HG02938 (cell line): ENCODE results near the gene CRTAC1.
"Not testable (repeated sequence)": the region's sequence is repeated elsewhere in the genome, so short reads cannot be mapped to it uniquely, and the experiment has no call there.

Experiments used
- ATAC-seq: cut with Tn5 transposase; IDR thresholded peaks from one replicate; pipeline ENCODE4 v1.9.1; 2021; ENCODE audit warnings: mild to moderate bottlenecking, moderate library complexity; ENCODE audit not compliant: unreplicated experiment

CRTAC1 gene

GRCh38 chr10:97849103-97849686, 181.2 kb downstream of the CRTAC1 start:
- no peak for ATAC-seq

DNA sequence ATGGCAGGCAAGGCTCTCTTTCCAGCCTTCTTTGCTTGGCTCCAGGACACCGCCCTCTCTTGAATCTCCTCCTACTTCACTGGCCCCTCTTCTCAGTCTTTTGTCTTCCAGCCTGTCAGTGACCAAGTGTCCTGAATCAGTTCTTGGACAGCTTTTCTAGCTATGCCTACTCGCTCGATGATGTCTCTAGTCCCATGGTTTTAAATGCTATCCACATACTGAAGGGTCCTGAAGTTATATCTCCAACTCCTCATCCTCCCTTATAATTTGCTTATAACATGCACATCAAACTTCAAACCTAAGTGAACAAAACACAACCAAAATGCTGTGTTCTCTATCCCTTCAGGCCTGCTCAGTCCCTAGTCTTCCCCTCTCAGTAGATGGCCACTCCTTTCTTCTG, 185.7 kb downstream of the CRTAC1 start:
- ATAC-seq = no peak

DNA sequence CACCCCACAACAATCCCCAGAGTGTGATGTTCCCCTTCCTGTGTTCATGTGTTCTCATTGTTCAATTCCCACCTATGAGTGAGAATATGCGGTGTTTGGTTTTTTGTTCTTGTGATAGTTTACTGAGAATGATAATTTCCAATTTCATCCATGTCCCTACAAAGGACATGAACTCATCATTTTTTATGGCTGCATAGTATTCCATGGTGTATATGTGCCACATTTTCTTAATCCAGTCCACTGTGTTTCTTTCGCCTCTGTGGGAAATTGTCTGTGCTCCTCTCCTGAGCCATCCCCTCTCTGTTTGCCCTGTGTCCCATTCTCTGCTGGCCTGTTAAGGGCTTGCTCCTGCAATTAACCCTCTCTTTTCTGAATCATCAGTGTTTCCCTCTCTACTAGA, 186.4 kb downstream of the CRTAC1 start:
- ATAC-seq = not testable (repeated sequence)

GRCh38 chr10:97843281-97843671, 187.1 kb downstream of the CRTAC1 start:
- ATAC-seq = no peak

DNA sequence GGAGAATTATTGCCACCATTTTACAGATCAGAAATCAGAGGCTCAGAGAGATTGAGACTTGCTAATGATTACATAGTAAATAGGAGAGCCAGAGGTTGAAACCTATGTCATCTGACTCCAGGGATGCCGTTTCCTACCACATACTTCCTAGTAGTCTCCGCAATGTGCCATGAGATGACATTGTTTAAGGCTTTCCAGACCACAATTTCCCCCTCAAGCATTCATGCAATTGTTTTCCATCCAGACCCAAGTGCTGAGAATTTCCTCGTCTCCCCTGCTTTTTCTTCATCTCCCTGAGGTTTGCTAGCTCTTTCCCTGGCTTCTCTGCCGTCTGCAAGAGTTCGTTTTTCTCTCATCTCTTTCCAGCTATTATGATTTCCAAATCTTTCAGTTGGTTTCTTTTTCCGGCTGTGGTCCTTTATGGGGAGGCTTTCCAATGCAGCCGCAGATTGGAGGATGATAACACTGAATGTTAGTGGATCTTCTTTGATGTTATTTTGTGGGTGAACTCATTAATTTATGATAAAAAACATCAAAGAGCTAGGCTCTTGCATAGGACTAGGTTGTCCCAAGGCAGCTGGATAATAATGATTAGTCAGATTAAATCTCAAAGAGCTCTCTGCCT, 187.7 kb downstream of the CRTAC1 start:
- no peak for ATAC-seq

DNA sequence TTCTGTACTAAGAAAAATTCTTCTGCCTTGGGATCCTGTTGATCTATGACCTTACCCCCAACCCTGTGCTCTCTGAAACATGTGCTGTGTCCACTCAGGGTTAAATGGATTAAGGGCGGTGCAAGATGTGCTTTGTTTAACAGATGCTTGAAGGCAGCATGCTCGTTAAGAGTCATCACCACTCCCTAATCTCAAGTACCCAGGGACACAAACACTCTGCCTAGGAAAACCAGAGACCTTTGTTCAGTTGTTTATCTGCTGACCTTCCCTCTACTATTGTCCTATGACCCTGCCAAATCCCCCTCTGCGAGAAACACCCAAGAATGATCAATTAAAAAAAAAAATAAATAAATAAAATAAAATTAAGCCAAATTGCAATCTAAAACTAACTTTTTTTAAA, 188.3 kb downstream of the CRTAC1 start:
- ATAC-seq = not testable (repeated sequence)

DNA sequence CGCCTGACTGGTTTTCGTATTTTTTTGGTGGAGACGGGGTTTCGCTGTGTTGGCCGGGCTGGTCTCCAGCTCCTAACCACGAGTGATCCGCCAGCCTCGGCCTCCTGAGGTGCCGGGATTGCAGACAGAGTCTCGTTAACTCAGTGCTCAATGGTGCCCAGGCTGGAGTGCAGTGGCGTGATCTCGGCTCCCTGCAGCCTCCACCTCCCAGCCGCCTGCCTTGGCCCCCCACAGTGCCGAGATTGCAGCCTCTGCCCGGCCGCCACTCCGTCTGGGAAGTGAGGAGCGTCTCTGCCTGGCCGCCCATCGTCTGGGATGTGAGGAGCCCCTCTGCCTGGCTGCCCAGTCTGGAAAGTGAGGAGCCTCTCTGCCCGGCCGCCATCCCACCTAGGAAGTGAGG, 189.3 kb downstream of the CRTAC1 start:
- not testable (repeated sequence) for ATAC-seq

GRCh38 chr10:97838091-97838490, 192.3 kb downstream of the CRTAC1 start:
- ATAC-seq = no peak

- ATAC-seq = no peak
These were observed 194.0 kb downstream of the CRTAC1 start for GRCh38 chr10:97836446-97836845.

DNA sequence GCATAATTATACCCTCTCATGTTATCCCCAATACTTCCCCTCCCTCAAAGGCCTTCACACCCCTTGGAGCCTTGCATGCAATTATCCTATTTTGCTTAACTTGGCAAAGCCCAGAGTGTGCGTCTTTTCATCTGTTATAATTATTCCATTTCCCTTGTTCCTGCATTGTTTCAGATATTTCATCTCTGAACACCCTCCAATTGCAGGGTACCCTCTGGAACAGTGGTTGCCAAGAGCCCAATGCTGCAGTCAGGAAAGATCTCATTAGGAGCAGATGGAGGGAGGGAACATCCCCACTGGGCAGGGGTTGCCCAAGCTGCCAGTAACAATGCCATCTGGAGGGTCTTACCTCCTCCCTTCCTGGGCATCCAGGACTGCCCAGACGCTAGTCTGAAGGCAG, 199.2 kb downstream of the CRTAC1 start:
- no peak for ATAC-seq

GRCh38 chr10:97830064-97830463, 200.4 kb downstream of the CRTAC1 start:
- ATAC-seq = no peak

GRCh38 chr10:97828721-97829120, 201.7 kb downstream of the CRTAC1 start:
- no peak for ATAC-seq

DNA sequence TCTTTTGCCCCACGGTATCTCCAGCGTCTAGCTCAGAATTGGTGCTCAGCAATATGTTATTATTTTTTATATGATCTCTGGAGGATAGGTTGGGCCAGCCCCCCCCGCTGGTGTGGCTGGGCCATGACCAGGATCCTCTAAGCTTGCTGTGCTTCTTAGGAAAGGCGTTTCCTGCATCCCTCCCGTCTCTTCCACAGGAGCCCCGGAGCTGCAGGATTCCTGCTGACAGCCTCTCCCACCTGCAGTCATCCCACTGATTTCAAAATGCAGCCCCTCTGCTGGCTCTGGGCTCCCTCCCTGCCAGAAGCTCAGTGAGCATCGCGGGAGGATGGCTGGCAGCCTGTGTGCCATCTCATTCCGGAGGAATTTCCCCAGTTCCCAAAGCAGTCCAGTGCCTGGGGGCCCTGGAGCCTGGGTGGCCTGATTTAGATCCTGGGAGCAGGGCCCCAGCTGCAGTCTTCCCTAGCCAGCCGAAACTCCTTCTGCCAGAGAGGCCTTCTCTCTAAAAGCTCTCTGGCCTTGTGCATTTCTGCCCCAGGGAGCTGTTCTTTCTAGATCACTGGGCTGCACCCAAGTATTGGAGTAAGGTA, 202.6 kb downstream of the CRTAC1 start:
- no peak for ATAC-seq

DNA sequence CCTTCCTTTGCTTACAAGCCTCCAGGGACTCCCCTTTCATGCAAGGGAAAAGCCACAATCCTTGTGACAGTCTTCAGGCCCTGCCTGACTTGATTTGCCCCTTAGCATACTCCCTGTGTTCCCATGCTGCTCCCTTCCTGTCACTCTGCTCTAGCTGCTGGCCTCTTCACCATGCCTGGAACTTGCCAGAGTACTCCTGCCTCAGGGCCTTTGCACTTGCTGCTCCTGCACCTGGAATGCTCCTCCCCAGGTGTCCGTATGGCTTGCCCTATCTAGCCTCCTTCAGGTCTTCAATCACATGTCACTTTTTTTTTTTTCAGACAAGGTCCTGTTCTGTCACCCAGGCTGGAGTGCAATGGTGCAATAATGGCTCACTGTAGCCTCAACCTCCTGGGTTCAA, 203.5 kb downstream of the CRTAC1 start:
- no peak for ATAC-seq

DNA sequence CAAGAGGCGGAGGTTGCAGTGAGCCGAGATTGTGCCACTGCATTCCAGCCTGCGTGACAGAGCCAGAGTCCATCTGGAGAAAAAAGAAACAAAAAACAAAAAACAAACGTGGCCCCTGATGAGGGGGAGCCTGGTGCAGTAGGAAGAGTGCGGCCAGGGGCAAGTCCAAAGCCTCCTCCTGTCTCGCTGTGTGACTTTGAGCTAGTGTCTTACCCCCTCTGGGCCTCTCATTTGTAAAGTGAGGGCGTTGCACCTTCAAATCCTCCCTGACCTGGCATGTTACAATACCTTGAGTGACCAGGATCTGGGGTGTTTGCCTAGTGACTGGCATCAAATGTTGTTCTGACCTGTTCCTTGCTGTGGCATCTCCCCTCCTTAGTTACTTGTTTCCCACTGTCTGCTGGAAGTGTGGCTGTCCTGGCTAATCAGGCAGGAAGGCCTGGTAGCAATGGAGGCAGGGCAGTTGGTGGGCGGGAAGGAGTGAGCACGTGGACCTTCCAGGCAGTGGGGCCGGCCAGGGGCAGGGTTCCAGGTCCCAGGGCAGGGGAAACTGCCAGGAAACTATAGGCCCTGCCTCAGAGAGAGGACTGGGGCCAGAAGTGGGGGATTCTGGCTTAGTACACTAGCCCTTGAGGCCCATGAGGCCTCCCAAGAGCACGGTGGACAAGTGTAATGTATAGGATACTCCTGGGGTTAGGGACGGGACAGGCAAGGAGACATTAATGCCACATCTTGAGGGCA, 205.2 kb downstream of the CRTAC1 start:
- ATAC-seq = no peak

DNA sequence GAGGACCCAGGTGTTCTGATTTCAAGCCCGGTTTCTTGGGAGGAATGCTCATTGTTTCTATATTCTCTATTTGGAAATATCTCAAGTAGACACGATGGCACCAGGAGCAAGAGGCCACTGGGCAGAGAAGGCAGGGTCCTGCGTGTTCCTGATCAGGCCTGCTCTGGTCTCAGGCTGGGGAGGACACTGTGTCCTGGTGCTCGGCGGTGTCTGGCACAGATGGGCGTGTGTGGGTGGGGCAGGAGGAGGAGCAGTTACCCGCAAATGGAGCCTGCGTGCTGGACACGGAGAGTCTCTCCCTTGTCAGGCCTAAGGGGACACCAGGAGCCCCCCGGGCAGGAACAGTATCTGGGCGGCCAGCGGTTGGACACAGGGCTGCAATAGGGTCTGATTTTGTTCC, 206.7 kb downstream of the CRTAC1 start:
- no peak for ATAC-seq

- ATAC-seq = no peak
These were observed 208.1 kb downstream of the CRTAC1 start for GRCh38 chr10:97822261-97822687.

- ATAC-seq = no peak
These were observed 208.9 kb downstream of the CRTAC1 start for GRCh38 chr10:97821308-97822038.

DNA sequence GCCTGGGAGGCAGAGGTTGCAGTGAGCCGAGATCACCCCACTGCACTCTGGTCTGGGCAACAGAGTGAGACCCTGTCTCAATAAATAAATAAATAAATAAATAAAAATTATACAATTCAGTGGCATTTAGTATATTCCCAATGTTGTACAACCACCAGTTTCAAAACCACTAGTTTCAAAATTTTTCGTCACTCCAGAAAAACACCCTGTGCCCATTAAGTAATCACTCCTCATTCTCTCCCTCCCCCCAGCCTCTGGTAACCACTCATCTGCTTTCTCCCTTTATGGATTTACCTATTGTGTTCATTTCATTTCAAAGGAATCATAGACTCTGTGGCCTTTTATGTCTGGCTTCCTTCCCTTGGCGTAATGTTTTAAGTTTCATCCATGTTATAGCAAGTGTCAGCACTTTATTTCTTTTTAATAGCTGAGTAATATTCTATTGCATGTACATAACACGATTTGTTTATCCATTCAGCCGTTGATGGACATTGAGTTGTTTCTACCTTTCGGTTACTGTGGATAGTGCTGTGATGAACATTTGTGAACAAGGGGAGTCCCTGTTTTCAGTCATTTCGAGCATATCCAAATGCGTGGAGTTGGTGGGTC, 210.2 kb downstream of the CRTAC1 start:
- ATAC-seq = no peak

DNA sequence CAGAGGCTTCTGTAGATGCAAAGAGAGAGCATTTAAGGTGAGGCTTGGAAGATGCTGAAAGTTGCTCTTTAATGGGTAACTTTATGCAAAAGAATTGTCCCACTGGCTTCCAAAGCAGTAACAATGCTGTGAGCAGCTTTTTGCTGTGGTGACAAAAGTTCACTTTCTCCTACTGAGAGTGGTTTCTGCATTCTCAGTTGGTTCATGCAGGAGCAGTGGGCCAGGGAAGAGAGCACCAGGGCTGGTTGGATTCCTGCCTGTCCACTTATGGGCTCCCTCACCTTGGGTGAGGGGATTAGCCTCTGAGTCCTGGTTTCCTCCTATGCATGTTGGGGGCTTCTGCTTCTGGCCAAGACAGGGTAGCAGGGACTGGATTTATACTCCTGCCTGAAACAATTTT, 211.8 kb downstream of the CRTAC1 start:
- ATAC-seq = no peak

DNA sequence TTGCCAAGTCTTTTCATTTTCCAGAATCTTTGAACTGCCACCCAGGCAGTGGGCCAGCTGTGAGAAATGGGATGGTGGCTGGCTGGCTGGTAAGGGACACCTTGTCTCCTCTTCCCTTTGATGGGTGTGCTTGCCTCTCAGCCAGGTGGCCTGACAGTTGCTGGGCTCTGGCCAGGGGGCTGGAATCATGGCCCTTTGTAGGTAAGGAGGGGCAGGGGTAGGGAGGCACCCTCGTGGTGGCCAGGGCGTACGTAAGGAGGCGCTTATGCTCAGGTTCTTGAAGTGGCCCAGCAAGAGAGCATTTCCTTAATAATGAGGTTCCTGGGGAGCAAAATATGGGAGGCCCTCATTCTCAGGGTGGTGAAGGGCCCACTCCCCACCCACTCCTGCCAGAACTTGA, 213.8 kb downstream of the CRTAC1 start:
- ATAC-seq = no peak
